ENCODE measurements around the gene AGXT.

DNA sequence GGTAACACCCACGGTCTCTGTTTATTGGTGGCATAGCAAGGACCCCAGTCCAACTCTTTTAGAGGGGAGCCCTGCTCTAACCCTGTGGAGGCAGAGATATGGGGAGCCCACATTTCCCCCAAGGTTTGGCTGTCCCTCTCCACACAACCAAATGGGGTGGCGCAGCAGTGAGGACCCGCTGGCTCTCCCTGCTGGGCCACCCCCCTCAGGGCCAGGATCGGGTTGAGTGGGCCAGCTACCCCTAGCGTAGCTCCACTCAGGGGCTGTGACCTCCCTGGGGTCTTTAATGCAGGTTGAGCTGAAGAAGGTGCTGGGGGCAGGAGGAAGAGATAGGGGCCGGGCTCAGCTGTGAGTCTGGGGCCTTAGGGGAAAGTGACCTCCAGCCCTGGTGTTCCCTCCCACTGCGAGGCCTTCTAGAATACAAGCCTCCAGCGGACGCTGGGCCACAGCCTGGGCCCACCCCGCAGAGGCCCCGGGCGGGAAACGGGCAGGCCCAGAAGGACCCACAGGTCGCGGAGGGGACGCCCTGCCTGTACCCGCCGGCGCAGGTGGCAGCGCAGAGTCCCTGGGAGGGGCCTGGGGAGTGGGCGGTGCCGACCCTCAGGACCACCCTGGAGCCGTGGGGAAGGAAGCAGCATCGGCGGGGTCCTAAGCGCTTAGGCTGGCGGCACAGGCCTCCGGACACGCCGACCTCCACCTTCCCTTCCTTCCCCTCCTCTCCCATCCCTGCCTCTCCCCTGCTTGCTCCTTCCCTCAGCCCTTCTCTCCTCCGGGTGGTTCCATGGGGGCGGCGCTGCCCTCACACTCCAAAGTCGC lies 47.1 kb downstream of the AGXT start:
- no peak for TF ChIP-seq POLR2AphosphoS5 (IDR thresholded peaks at IDR 0.05; ENCODE audit: borderline replicate concordance, low read depth, low read length)
- no peak for TF ChIP-seq EZH2 (IDR thresholded peaks at IDR 0.05)
